ENCODE data around the gene HEMK1.
A peak's percentile ranks its signal among the peaks of the same experiment; 100 is the strongest.

HEMK1 gene

GRCh38 chr3:50545781-50546180 lies 23.5 kb upstream of the HEMK1 start:
- DNase-seq, result no peak

GRCh38 chr3:50549226-50549625 lies 20.1 kb upstream of the HEMK1 start:
- DNase-seq, result no peak

GRCh38 chr3:50550079-50550736 lies 19.1 kb upstream of the HEMK1 start:
- peak; percentile 82 for DNase-seq

GRCh38 chr3:50551054-50551659 lies 18.2 kb upstream of the HEMK1 start:
- DNase-seq, result no peak

GRCh38 chr3:50551681-50552435 lies 17.5 kb upstream of the HEMK1 start:
- no peak for DNase-seq

- no peak for DNase-seq
Observed at GRCh38 chr3:50552598-50552997, 16.7 kb upstream of the HEMK1 start.

- DNase-seq, result no peak
Observed at GRCh38 chr3:50554553-50554952, 14.8 kb upstream of the HEMK1 start.

GRCh38 chr3:50557106-50557505 lies 12.2 kb upstream of the HEMK1 start:
- DNase-seq, result no peak

- DNase-seq, result no peak
Observed at GRCh38 chr3:50557915-50558314, 11.4 kb upstream of the HEMK1 start.

GRCh38 chr3:50559702-50560101 lies 9.6 kb upstream of the HEMK1 start:
- DNase-seq, result no peak

- no peak for DNase-seq
Observed at GRCh38 chr3:50562861-50563260, 6.5 kb upstream of the HEMK1 start.

GRCh38 chr3:50563867-50564266 lies 5.5 kb upstream of the HEMK1 start:
- no peak for DNase-seq

- no peak for DNase-seq
Observed at GRCh38 chr3:50564321-50564720, 5.0 kb upstream of the HEMK1 start.

- DNase-seq, result no peak
Observed at GRCh38 chr3:50567011-50567385, 2.3 kb upstream of the HEMK1 start.

GRCh38 chr3:50567386-50568167 lies 1.7 kb upstream of the HEMK1 start, which contains the start of gene C3orf18:
Gene C3orf18, minus strand, starts transcription at chr3:50567747. Its CDS starts 2,048 bp downstream, at chr3:50565699.
- DNase-seq, result peak; percentile 91

- DNase-seq, result no peak
Observed at GRCh38 chr3:50570508-50571279, 1.4 kb downstream of the HEMK1 start.

- no peak for DNase-seq
Observed at GRCh38 chr3:50571486-50571885, 2.2 kb downstream of the HEMK1 start.

- DNase-seq, result peak; percentile 84
Observed at GRCh38 chr3:50572158-50572557, 2.8 kb downstream of the HEMK1 start.

GRCh38 chr3:50572801-50573371 lies 3.6 kb downstream of the HEMK1 start:
- DNase-seq, result no peak

- no peak for DNase-seq
Observed at GRCh38 chr3:50573566-50574443, 4.5 kb downstream of the HEMK1 start.

GRCh38 chr3:50574444-50574831 lies 5.1 kb downstream of the HEMK1 start:
- DNase-seq, result no peak
